Suprapubic skin (tissue), 4 donors: ENCODE results near the gene UNCX.

Experiments
- EP300 ChIP-seq: sonication (generic); formaldehyde crosslinking; IDR thresholded peaks from one replicate; pipeline ENCODE4 v1.6.1; 2017; ENCODE audit warnings: antibody characterized with exemption
- POLR2A ChIP-seq, 2 donors: fragments of 450-650 bp; IDR thresholded peaks; one replicate each; pipeline ENCODE4 v1.6.1; 2017; ENCODE audit warnings: antibody characterized with exemption in 2 of 2, mild to moderate bottlenecking in 2 of 2, moderate library complexity in 2 of 2
- POLR2AphosphoS5 ChIP-seq, 3 donors: sonication (generic); formaldehyde crosslinking; IDR thresholded peaks; one replicate each; pipeline ENCODE4 v1.6.1; 2017; ENCODE audit warnings: antibody characterized with exemption in 3 of 3
- TF ChIP-seq, protein P1 (sequence below), 2 donors: fragments of 200-600 bp in 1 of 2; fragments of 450-650 bp in 1 of 2; sonication (generic) in 1 of 2; IDR thresholded peaks; one replicate each; pipeline ENCODE4 v1.5.1; 2016 to 2019; ENCODE audit warnings: antibody characterized with exemption in 2 of 2, mild to moderate bottlenecking in 1 of 2, moderate library complexity in 1 of 2

DNA sequence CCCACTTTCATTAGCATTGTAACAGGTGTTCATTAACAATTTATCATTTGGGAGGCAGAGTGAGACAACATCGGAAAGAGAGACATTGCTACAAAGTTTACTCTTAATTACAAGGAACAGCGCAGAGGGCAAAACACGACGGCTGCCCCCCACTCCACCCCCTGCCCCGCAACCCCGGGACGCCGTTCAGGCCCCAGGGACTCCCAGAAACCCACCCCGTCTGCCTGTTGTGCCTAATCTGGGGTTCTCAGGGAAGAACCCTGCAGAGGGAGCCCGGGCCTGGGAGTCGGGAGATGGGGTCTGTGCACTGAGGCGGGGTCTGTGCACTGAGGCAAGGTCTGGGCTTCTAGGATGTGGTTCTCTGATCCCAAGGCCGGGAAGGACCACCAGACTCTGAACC is 25.2 kb downstream of the UNCX start:
- no peak for TF ChIP-seq POLR2A (IDR thresholded peaks at IDR 0.05)
- TF ChIP-seq, protein P1, sequence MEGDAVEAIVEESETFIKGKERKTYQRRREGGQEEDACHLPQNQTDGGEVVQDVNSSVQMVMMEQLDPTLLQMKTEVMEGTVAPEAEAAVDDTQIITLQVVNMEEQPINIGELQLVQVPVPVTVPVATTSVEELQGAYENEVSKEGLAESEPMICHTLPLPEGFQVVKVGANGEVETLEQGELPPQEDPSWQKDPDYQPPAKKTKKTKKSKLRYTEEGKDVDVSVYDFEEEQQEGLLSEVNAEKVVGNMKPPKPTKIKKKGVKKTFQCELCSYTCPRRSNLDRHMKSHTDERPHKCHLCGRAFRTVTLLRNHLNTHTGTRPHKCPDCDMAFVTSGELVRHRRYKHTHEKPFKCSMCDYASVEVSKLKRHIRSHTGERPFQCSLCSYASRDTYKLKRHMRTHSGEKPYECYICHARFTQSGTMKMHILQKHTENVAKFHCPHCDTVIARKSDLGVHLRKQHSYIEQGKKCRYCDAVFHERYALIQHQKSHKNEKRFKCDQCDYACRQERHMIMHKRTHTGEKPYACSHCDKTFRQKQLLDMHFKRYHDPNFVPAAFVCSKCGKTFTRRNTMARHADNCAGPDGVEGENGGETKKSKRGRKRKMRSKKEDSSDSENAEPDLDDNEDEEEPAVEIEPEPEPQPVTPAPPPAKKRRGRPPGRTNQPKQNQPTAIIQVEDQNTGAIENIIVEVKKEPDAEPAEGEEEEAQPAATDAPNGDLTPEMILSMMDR (IDR thresholded peaks at IDR 0.05), result no peak
- TF ChIP-seq POLR2AphosphoS5 (IDR thresholded peaks at IDR 0.05), result no peak
- TF ChIP-seq EP300, result no peak
